ENCODE data around the gene SNX17.

SNX17 gene

DNA sequence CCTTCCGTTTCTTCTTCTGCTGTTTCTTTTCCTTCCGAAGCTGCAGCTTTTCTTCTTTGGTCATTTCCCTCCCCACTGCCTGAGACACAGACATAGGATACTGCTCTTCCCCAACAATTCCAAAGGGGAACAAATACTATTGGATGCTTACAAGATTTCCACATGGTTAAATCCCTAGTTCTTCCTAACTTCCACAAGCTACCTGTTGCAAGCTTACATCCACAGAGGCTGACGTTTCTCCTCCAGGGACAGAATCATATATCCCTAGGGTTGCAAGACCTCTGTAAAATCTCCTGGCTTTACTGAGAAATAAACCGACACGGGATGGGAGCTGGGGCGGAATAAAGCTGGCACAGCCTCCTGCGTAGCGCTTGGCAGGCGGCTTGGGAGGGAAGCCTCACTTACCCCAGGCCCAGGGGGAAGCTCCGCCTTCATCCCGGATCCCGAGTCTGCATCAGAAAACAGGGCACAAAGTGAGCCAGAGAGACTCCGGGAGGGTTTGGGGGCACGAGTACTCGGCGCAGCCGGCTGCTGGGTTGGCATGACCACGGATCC is 868 bp upstream of the SNX17 start:
- DNase-seq (ENCODE audit: low read depth in 2 of 2) = no peak

DNA sequence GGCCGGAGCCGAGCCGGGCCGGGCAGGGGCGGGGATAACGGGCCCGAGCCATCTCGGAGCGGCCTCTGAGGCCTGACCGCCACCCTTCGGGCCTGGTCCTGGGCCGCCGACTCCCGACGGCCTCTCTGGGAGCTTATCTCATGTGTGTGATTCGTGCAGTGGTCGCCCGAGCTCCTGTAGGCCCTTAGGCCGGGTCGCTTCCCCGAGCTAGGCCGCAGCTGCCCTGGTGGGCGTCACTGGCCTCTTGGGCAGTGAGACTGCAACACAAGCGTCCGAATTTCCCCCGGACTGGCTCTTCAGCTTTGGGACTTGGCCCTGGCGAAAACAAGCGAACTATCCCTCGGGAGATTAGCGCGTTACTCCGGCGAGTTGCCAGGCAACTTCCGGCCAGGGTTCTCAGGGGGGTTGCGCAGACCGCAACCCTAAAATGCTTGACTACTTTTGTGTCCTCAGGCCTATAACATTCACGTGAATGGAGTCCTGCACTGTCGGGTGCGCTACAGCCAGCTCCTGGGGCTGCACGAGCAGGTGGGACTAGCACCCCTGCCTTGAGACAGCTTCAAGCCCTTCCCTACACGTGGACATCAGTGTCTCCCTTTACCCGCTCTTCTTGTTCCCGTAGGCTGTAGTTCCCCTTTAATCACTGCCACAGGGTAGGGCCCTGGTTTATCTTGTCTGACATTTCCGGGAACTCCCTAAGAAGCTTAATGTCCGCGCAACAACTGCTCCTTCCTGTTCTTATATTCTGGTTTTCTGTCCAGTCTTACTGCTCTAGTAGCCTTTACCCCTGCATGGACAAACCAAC is 602 bp downstream of the SNX17 start:
- no peak for DNase-seq (ENCODE audit: low read depth in 2 of 2)

DNA sequence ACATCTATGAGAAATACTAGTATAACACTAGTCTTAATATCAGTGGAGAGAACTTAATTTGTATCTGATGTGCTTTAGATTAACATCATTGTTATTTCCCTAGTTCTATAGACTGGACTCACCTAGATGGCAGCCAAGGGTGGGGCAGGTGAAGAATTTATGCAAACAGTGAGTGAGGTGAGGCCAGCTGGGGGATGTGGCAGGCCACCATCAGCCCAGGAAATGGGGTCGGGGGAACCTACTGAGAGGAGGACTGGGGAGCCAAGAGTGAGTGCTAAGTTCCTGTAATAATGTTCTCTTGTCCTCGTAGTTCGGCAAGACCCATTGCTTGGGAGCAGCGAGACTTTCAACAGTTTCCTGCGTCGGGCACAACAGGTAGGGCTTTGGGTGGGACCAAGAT is 2.5 kb downstream of the SNX17 start:
- DNase-seq (ENCODE audit: low read depth in 2 of 2) = no peak

DNA sequence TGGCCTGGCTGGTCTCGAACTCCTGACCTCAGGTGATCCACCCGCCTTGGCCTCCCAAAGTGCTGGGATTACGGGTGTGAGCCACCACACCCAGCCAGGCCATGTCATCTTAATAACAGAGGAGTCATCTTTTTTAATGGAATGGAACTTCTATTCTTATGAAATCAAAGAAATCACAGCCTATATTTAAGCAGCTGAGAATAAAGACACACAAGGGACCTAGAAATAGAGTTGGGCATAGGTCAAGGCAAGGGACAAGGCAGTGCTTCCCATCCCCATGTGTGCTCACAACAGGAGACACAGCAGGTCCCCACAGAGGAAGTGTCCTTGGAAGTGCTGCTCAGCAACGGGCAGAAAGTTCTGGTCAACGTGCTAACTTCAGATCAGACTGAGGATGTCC is 3.2 kb downstream of the SNX17 start:
- DNase-seq (ENCODE audit: low read depth in 2 of 2) = no peak

DNA sequence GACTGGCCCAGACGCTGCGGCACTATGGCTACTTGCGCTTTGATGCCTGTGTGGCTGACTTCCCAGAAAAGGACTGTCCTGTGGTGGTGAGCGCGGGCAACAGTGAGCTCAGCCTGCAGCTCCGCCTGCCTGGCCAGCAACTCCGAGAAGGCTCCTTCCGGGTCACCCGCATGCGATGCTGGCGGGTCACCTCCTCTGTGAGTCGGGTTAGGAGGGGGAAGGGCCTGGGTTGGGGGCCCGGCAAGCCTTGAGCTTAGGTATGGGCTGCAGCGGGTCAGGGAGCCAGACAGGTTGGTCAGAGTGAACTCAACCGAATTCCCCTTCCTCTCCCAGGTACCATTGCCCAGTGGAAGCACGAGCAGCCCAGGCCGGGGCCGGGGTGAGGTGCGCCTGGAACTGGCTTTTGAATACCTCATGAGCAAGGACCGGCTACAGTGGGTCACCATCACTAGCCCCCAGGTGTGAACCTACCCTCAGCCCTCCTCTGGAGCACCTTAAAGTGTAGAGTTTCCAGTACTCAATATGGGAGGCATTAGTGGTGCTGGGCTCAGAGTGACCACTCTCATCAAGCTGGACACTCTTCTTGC is 5.2 kb downstream of the SNX17 start:
- no peak for DNase-seq (ENCODE audit: low read depth in 2 of 2)

DNA sequence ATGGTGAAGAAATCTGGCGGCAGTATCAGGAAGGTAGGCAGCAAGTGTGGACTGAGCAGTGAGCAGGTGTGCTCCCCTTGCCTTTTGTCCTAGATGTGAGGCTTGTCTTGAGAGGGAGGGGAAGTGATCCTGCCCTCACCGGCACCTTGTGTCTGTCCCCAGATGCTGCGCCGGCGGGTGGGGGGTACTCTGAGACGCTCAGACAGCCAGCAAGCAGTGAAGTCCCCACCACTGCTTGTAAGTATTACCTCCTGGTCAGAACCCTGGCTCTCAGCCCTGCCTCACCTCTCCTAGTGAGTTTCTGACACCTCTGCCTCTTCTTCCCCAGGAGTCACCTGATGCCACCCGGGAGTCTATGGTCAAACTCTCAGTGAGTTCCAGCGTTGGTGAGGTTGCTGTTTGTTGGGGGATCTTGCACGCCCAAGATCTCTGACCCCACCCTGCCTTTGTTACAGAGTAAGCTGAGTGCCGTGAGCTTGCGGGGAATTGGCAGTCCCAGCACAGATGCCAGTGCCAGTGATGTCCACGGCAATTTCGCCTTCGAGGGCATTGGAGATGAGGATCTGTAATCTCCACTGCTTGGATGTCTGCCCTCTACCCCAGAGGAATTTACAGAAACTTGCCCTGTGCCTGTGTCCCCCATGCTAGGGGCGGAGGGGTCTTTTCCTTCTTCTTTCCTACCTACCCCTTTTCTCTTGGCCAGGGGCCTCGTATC is 5.9 kb downstream of the SNX17 start:
- no peak for DNase-seq (ENCODE audit: low read depth in 2 of 2)

DNA sequence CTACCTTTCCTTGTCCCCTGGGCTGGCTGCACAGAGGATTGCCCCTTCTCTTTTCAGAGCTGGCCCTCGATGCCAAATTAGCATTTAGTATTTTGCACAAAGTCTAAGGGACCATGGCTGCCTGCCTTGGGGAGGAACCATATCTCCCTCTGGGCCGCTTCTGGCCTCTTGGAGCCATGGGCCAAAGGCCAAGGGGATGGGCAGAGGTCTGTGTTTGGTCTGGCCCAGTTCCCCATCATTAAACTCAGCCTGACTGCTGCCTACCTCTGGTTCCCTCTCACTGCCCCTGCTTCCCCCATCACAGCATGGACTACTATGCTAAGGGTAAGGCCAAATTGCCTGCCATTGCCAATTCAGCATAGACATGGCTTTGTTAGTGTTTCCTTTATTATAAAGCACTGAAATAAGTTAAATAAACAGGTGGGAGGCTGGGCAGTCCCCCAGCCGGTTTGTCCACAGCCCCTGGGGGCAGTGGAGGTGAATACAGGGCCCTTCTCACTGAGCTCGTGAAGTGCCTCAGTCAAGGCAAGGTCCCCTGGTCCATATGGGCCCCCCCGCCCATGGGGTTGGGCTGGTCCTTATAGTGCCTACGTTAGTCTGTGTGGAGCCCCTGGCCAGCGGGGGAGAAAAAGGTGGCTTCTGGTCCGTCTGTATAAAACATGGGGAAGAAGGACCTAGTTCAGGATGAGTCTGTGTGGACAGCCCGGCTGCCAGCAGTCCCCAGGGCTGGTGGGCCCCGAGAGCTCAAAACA is 6.6 kb downstream of the SNX17 start:
- DNase-seq (ENCODE audit: low read depth in 2 of 2) = no peak

DNA sequence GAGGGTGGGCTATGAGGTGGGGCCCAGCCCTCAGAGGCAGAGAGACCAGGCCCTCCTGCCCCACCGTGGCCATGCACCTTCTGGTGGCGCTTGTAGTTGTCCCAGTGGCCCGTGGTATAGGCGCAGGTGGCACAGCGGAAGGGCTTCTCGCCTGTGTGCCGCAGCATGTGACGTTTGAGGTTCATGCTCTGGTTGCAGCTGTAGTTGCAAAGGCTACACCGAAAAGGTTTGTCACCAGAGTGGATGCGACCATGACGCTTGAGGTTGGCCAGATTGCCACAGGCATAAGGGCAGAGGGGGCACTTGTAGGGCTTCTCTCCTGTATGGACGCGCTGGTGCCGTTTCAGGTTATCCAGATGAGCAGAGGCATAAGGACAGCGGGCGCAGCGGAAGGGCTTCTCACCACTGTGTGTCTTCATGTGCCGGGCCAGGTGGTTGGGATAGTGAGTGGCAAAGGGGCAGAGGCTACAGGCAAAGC is 7.2 kb downstream of the SNX17 start:
- DNase-seq (ENCODE audit: low read depth in 2 of 2) = no peak

DNA sequence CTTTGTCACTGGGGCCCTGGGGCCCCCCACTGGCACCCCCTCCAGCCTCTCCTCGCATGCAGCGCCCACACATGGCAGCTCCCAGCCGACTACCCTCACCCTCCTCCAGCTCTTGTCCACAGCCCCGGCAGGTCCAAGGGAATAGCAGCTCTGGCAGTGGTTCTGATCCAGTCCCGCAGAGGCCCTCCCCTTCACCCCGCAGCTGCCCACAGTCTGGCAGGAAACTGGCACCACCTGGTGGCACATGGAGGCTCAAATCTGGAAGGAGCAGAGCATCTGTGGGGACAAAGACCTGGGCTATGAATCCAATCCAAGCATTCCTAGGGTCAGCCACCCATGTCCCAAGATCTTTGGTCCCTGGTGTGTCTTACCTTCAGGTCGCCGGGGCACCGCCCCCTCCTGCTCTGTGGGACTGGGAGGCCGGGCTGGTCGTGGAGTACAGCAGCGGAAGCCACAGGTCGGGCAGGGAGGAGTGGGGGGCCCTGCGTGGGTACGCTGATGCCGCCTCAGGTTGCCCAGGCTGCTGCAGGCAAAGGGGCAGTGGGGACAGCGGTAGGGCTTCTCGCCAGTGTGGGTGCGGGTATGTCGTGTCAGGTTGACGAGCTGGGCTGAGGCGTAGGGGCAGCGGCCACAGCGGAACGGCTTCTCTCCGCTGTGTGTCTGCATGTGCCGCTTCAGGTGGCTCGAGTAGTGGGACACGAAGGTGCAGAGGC is 7.8 kb downstream of the SNX17 start:
- no peak for DNase-seq (ENCODE audit: low read depth in 2 of 2)

DNA sequence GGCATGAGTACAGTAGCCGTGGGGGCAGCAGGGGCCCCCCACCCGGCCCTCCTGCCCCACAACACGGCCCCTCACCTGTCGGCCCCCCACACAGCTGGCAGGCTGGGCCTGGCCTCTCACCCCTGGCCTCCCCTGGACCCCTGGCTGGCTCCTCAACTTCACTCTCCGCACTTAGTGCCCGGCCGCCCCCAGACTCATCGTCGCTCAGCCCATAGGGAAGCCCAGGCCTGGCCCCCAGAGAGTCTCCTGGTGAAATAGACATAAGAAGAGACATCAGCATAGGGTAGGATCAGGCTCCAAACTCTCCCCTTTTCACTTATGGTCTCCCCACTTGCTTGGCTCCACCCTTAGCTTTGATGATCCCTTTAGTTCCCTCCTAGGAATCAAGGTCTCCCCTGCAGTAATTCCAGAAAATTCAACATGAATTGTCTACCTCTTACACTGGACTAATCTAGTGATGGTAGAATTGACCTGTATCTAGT is 8.4 kb downstream of the SNX17 start:
- no peak for DNase-seq (ENCODE audit: low read depth in 2 of 2)

DNA sequence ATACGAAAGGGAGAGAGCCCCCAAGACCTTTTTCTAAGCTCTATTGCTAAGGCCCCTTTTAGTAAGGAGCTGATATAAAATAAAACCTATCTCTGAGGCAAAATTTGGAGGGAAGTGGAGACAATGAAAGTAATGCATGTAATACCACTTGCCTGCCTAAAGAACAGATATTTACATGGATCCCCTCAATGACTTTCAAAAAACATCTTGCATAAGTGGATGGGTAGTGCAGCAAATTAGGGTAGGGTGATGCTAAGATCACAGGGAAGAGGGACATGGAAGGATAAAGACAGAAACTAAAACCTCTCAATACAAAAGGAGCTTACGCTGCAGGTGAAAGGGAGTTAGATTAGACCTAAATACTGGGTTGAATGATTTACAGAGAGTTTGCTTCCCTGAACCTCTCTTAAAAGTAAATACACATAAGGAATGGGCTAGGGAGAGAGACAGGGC is 9.0 kb downstream of the SNX17 start:
- DNase-seq (ENCODE audit: low read depth in 2 of 2) = no peak

DNA sequence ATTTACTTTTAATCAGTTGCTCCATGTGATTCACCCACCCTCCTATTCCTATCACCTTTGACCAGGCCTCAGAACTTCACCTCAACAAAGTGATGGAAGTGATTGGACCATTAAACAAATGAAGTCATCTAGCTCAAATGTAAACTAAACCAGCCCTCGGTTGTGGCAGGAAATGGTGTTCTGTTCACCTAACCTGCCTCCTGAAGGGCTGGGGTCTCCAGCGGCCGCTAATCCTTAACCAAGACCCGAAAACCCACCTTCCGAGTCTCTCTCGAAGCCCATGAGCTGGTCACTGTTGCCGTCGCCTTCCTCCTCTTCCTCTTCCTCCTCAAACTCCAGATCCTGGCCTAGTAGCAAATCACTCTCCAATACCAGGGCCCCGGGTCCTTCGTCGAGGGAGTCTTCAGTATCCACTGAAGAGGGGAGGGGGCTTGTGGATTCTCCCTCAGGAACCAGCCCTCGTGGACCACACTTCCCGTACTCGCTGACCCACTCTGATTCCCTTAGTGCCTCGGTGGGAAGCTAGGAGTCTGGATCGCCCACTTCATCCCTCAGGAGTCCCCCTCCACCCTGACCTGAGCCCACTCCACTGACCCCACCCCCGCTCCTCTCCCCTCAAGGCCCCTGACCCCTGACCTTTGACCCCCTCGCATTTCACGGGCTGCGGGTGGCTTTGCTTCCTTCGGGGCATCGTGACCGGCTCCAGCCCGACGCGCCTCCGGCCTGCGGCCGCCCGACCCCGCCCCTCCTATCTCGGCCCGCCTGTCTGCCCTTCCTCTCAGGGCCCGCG is 9.6 kb downstream of the SNX17 start:
- DNase-seq (ENCODE audit: low read depth in 2 of 2) = peak; percentile 21 to 32

DNA sequence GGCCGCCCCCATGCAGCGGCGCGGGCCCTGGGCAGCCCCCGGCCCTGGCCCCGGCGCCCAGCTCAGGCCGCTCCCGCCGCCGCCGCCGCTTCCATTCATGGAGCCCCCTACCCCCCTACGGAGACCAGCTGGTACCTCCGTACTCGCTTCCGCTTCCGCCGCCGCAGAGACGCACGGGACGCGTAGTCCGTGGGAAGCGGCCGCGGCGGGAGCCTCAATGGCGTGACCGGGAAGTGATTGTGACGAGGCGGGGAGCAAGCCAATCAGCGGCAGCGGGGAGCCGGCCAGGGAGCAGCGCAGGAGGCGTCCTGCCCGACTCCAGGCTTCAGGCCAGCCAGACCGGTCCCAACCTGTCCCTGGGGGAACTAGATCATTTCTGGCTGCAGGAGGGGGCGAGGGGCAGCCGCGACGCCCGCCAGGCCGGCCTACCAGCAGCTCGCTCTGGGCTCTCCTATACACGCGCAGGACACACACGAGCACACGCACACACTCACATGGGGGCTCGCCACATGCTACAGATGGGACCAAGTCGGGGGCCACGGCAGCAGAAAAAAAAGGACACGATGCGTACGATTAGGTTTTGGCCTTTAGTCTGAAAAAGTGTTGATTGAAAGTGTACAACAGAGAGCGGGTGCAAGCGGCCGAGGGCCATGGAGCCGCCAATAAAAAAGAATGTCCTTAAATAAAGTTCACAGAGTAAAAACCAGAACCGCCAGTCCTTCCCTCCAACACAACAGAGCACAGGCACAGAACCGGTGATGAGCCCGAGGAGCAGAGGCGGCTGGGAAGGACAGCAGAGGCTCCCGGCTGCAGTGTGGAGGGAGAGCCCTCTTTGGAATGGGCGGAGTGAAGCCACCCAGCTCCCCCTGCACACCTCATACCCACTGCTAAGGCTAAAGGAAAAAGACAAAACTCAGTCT is 10.5 kb downstream of the SNX17 start, which contains the start of gene ZNF513:
Gene ZNF513, minus strand, starts transcription at position 109 of the 920 bp plus-strand sequence. CDS start 208 bp downstream, outside the sequence.
- DNase-seq (ENCODE audit: low read depth in 2 of 2) = peak; percentile 83 to 87

DNA sequence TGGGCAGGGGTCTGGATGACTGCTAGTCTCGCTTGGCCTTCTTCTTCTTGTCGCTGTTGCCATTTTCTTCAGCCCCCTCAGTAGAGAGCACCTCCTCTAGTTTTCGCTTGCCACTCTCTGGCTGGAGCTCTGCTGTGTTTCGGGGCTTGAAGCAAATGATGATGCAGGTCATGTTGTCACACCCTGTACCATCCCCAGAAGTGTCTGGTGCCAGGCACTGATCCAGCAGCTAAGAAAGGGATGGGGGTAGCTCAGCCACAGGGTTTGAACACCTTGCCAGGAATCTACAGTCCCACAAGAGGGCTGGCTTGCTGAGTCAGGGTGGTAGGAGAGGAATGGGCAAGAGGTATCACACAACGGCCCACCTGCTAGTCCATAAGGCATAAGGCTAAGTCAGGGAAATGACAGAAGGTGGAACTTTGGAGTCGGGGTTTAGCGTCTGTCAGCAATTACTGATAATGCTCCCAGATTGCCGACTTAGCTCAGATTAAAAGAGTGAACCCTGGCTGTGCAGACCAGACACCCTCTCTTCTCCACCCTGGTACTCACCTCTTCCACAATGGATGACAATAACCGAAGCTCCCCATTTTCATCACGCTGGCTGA is 11.3 kb downstream of the SNX17 start:
- no peak for DNase-seq (ENCODE audit: low read depth in 2 of 2)

DNA sequence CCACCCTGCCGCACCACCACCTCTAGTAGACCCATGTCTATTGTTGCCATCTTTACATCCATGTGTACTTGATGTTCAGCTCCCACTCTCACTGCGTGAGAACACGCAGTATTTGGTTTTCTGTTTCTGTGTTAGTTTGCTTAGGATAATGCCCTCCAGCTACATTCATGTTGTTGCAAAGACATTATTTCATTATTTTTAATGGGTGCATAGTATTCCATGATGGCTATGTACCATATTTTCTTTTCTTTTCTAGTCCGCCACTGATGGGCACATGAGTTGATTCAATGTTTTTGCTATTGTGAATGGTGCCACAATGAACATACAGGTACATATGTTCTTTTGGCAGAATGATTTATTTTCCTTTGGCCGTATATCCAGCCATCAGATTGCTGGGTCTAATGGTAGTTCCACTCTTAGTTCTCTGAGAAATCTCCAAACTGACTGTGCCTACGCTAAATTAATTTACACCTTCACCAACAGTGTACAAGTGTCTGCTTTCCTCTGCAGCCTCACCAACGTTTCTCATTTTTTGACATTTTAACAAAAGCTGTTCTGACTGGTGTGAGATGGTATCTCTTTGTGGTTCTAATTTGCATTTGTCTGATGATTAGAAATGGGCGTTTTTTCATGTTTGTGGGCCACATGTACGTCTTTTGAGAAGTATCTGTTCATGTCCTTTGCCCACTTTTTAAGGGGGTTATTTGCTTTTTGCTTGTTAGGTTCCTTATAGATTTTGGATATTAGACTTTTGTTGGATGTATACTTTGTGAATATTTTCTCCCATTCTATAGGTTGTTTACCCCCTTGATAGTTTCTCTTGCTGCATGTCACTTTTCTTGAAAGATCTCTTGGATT is 20.6 kb downstream of the SNX17 start:
- DNase-seq (ENCODE audit: low read depth in 2 of 2) = no peak

DNA sequence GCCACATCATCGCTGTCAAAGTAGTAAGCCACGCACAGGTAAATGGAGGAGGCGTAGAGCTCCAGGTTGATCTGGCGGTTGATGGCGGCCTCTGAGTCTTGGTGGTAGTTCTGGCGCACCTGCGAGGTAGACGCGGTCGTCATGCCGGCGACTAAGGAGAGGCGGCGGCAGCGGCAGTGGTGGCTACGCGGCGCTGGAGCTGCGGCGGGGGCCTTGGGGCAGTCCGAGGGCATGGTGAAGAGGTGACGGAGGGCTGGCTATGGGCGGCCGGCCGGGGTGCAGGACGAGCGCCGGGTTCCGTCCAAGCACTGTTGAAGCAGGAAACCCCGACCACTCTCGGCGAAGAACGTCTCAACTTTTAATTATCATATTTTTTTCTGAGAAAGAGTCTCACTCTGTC is 22.8 kb downstream of the SNX17 start:
- DNase-seq (ENCODE audit: low read depth in 2 of 2) = no peak

DNA sequence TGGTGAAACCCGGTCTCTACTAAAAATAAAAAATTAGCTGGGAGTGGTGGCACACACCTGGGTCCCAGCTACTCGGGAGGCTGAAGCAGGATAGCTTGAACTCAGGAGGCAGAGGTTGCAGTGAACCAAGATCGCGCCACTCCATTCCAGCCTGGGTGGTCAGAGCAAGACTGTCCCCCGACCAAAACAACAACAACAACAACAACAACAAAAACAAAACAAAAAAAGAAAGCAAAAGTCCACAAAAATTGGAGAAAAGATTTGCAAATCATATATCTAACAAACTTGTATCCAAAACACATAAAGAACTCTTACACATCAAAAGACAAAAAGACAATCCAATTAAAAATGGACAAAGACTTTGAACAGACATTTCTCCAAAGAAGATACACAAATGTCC is 28.5 kb downstream of the SNX17 start:
- no peak for DNase-seq (ENCODE audit: low read depth in 2 of 2)

Measured in stimulated activated CD8-positive, alpha-beta memory T cell treated with anti-CD3 and anti-CD28 coated beads, Interleukin-2, amount 100 ng/mL, for 48 hours (primary cell).